NCI-H526 treated with DMSO at 0.1 percent for 48 hours (cell line): Measurements from ENCODE around the gene CTDSPL2.
"Not testable (repeated sequence)": the region's sequence is repeated elsewhere in the genome, so short reads cannot be mapped to it uniquely, and the experiment has no call there.

Source experiments
- DNase-seq: peaks from one replicate; lab custom pipeline; 2025; lab: John Stamatoyannopoulos, UW

The CTDSPL2 gene

GRCh38 chr15:44426975-44427755 is at the start of gene CTDSPL2:
CTDSPL2 (plus strand) TSS chr15:44427629; CDS start chr15:44459015, 31,386 bp downstream.
- DNase-seq, result peak; percentile 98

GRCh38 chr15:44381236-44381635 is 46.2 kb upstream of the CTDSPL2 start:
- DNase-seq, result no peak

GRCh38 chr15:44385344-44385942 is 42.0 kb upstream of the CTDSPL2 start:
- DNase-seq, result no peak

- DNase-seq, result no peak
Observed at GRCh38 chr15:44394062-44394461, 33.4 kb upstream of the CTDSPL2 start.

GRCh38 chr15:44394562-44394961 is 32.9 kb upstream of the CTDSPL2 start:
- DNase-seq, result no peak

- no peak for DNase-seq
Observed at GRCh38 chr15:44397869-44398268, 29.6 kb upstream of the CTDSPL2 start.

- no peak for DNase-seq
Observed at GRCh38 chr15:44414001-44414400, 13.4 kb upstream of the CTDSPL2 start.

- DNase-seq, result peak; percentile 83
Observed at GRCh38 chr15:44427756-44428724, 611 bp downstream of the CTDSPL2 start.

GRCh38 chr15:44435893-44436667 is 8.7 kb downstream of the CTDSPL2 start:
- DNase-seq, result no peak

GRCh38 chr15:44438402-44438801 is 11.0 kb downstream of the CTDSPL2 start:
- no peak for DNase-seq

GRCh38 chr15:44441095-44441501 is 13.7 kb downstream of the CTDSPL2 start:
- DNase-seq, result no peak

GRCh38 chr15:44443515-44443914 is 16.1 kb downstream of the CTDSPL2 start:
- no peak for DNase-seq

- DNase-seq, result no peak
Observed at GRCh38 chr15:44447772-44448376, 20.4 kb downstream of the CTDSPL2 start.

GRCh38 chr15:44450172-44450571 is 22.7 kb downstream of the CTDSPL2 start:
- no peak for DNase-seq

- not testable (repeated sequence) for DNase-seq
Observed at GRCh38 chr15:44453578-44454283, 26.3 kb downstream of the CTDSPL2 start.

- DNase-seq, result no peak
Observed at GRCh38 chr15:44458429-44458828, 31.0 kb downstream of the CTDSPL2 start.

- no peak for DNase-seq
Observed at GRCh38 chr15:44468709-44469385, 41.4 kb downstream of the CTDSPL2 start.

GRCh38 chr15:44471885-44472455 is 44.5 kb downstream of the CTDSPL2 start:
- no peak for DNase-seq

- no peak for DNase-seq
Observed at GRCh38 chr15:44479343-44479742, 51.9 kb downstream of the CTDSPL2 start.

GRCh38 chr15:44482090-44482489 is 54.7 kb downstream of the CTDSPL2 start:
- no peak for DNase-seq
